A549 (cell line): ENCODE results near the gene PPP6R3. TPM values are rescaled to one million over a fixed set of nuclear protein-coding genes. Genes with fewer than 3 reads are reported as not detected.

Source experiments
- polyA plus RNA-seq, 4 experiments: library from polyadenylated mRNA; depleted of rRNA in 3 of 4; stranded (reverse); fragments of >200 nt; fragmentation: RNase III in 1 of 4; extraction: RNeasy Plus Mini Kit Qiagen cat#74134 plus additional on column Dnase treatment in 1 of 4; gene quantifications; 2 replicates in 3 of 4; 3 replicates in 1 of 4; pipeline ENCODE4 v1.2.3, GENCODE V29; 2011 to 2017
- small RNA-seq, 6 experiments: library from RNA; depleted of rRNA; stranded (forward); fragments of <200 nt; gene quantifications; one replicate each; pipeline ENCODE3, GENCODE V24; 2012

Gene PPP6R3
- polyA plus RNA-seq, 2 of the 4 experiments (the other 2 are of a cell fraction): 69.7 to 114 TPM

Small RNA genes lying within 50 kb of the gene (small RNA-seq; reads per million reads assigned to genes)
- gene NDUFA3P2: 0 reads per million in 6 experiments

Other genes with a start within 250 kb of the PPP6R3 start
- 25.6 and 27.1 TPM in 2 replicates for gene KMT5B, start 247.5 kb upstream of the PPP6R3 start, polyA plus RNA-seq (2011; rRNA removed)
- 15.2 to 17.9 TPM (median 17.4 TPM) in 3 replicates for gene KMT5B, start 247.5 kb upstream of the PPP6R3 start, polyA plus RNA-seq (2017; fragmentation: RNase III; extraction: RNeasy Plus Mini Kit Qiagen cat#74134 plus additional on column Dnase treatment)
- gene C11orf24, start 188.8 kb upstream of the PPP6R3 start, polyA plus RNA-seq (2011; rRNA removed): 29.4 and 30.6 TPM in 2 replicates
- 43.8 to 47.8 TPM (median 44.0 TPM) in 3 replicates for gene C11orf24, start 188.8 kb upstream of the PPP6R3 start, polyA plus RNA-seq (2017; fragmentation: RNase III; extraction: RNeasy Plus Mini Kit Qiagen cat#74134 plus additional on column Dnase treatment)
- gene LRP5, start 148.2 kb upstream of the PPP6R3 start, polyA plus RNA-seq (2011; rRNA removed): 10.9 and 15.9 TPM in 2 replicates
- gene LRP5, start 148.2 kb upstream of the PPP6R3 start, polyA plus RNA-seq (2017; fragmentation: RNase III; extraction: RNeasy Plus Mini Kit Qiagen cat#74134 plus additional on column Dnase treatment): 29.5 to 34.6 TPM (median 32.3 TPM) in 3 replicates
- 2.2 and 2.5 TPM in 2 replicates for gene GAL, start 223.8 kb downstream of the PPP6R3 start, polyA plus RNA-seq (2011; rRNA removed)
- gene GAL, start 223.8 kb downstream of the PPP6R3 start, polyA plus RNA-seq (2017; fragmentation: RNase III; extraction: RNeasy Plus Mini Kit Qiagen cat#74134 plus additional on column Dnase treatment): 7.9 to 9.8 TPM (median 8.6 TPM) in 3 replicates